Stimulated activated CD4-positive, alpha-beta T cell treated with anti-CD3 and anti-CD28 coated beads, Interleukin-2, amount 100 ng/mL, for 4 hours (primary cell): ENCODE measurements around the gene VEGFC.

Experiments
- DNase-seq: peaks from one replicate; pipeline ENCODE4 v3.0.0-alpha.2; 2020; ENCODE audit warnings: low read depth

Gene VEGFC

DNA sequence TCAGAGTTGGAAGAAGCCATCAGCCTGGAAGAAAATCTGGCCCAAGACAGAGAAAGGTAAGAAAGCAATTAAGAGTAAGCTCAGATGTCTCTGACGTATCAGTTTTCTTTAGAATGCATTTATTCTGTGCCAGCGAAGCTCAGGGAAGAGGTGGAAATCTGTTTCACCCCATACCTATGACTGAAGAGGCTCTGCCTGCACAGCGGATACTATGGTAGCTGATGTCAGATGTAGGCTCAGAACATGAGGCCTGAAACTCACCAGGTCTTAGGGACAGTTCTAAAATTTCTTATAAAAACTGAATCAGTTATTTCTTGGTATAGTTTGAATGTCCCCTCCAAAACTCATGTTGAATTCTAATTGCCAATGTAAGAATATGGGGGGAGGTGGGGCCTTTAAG lies 30.9 kb downstream of the VEGFC start:
- DNase-seq: no peak

DNA sequence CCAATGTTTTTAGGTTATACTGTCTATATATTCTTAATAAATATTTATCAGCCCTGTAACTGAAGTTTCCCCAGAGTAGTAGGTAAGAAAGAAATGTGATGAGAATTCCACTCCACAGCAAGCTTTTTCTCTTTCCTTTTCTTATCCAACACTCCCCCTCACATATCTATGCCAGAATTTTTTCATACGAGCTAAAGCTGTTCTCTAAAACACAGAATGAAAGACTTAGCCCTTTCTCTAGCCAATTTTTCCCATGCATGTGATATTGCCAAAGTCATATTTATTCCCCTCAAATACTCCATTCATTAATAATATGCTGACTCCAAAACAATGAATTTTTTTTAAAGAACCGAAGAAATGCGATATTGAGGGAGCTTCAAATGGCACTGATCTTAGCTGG lies 32.3 kb downstream of the VEGFC start:
- no peak for DNase-seq

DNA sequence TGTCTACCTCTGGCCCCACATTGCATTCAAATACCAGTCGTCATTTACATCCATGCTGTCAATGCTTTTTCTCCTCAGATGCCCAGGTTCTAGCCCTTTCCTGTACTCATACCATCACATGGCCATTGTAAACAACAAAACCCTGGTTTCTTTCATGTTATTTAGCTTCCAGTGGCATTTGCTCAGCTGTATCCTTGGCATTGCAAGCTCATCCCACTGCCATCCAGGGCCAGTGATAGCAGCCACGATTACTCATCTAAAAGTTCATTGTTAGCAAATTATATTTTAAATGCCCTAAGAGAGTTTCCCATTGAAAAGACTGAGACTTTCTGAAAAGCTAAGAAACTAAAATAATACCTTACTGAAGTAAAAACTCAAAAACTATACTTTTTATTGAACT lies 34.0 kb downstream of the VEGFC start:
- no peak for DNase-seq

DNA sequence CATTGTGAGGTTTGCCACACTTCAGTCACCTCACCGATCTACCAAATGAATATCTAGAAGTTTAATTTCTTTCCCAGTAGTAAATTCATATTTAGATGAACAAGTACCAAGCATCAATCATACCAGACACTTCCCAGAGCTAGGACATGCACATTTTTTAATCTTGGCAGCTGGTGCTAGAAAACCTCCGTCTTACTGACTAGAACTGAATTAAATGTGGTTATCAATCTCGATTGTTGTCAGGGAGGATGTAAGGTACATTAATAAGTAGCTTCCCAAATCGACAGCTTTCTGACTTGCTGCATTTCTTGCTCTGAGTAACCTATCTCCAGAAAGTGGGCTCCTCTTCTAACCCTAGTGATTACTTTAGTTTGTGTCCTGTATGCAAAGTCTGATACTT lies 34.4 kb downstream of the VEGFC start:
- no peak for DNase-seq

DNA sequence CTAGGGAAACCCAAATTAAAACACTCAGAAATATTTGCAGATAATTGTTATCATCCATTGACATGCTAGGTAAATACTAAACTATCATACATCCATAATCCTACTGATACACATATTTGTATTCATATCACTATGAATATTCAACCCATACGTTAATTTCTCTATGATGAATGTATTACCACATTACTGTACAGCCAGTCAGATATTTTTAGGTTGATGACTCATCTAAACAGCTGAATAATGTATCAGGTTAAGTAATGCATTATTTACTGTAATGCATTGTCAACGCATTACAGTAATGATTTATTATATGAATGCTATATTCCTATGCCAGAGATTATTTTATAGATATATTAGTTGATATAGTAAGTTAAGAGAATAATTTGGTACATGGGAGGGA lies 37.1 kb downstream of the VEGFC start:
- no peak for DNase-seq

DNA sequence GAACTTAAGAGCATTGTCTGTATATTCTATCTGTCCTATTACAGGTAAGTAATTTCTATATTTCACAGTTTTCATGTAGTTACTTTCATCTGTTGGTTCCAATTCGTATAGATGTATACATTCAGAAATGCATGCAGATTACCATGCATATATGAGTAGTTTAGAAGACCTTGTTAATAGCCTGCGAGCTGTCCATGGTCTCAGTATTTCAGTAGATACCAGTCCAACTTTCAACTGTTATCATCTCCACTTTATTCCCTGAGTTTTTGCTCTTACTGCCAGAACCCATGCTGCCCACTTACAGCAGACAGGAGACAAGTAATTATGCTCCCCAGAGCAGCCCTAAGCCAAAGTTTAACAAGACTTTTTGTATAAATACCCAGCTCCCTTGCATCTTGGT lies 37.7 kb downstream of the VEGFC start:
- DNase-seq: no peak

DNA sequence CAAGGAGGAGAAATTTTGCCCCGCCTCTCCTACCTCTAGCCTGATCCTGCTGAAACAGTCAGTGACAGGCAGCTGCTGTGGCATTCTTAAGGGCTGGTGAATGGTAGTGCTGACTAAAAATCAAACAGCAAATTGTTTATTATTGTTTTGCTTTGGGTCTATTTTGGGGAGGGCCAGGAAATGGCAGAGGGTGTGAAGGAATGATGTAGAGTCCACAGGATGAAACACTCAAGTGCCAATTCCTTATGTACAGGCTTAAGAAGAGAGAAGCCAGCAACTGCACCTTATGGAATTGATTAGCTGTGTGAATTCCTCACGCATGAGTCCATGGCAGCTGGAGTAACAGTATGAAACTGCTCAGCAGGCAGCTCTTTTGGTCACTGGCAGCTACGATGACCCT lies 39.7 kb downstream of the VEGFC start:
- DNase-seq: no peak

DNA sequence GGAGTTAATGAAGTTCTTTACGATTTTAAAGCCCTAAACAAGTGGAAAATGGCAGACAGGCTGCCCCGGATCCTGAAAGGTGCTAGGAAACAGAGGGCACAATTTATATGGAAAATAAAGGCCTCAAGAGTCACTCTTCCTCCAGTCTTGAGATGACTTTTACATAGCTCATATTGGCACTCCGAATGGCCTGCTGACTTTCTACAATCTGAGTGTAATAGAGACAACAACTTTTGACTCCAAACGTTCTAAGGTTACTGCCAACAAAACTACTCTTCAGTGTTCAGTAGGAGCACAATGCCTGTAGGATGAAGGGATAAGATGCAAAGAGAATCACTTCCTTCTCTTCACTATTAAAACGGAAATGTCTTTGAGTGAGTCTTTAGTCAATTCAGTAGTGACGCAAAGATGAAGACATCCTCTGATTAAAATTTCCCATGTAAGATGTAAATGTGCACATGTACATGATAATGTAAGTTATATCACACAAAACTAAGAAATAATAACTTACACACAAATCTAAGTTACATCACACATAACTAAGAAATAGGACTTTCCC lies 40.5 kb downstream of the VEGFC start:
- no peak for DNase-seq

DNA sequence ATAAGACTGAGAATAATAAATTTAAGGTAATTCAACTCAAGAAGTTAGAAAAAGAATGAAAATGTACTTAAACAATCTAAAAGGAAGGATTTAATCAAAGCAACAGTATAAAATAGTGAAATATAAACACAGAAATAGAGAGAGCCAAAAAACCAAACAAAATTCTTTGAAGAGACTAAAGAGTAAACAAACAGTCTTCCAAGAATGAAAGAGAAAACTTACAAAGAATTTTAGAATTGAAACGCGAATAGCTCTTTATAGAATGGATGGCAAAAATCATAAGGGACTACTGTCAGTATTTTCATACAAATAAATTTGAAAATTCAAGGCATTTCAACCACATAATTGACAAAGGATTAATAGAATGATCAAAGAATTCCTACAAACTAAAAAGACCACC lies 41.7 kb downstream of the VEGFC start:
- no peak for DNase-seq

DNA sequence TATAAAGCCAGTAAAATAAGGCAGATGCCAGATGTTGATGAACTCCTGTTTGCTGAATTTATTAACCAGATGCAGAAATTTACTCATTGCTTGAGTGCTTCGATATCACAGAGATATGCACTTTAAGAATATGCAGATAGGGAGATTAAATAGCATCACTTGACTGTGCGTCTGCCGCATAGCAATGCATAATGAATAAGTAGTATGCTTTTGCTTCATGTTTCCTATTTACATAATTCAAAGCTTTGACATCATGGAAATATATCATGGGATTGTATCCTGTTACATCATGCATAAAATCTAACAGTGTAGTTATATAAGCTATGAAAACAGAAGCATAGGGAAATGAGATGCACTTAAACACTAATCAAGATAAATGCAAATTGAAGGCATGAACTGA lies 45.9 kb downstream of the VEGFC start:
- DNase-seq: no peak

DNA sequence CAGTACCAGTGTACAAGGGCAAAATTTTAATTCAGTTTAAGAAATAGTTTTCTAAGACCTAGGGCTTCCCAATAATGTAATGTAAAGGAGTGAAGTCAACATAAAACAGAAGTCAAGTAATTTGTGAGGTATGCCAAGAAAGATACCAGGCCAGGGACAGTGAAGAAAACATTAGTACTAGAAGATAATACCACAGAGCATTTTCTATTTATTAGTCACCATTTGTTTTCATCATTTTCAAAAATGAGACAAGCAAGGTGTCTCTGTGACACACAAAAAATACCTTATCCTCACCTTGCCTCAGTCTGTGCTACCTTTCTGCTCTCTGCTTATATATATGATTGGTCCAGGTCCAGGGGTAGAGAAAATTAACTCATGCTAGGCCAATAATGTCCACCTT lies 46.8 kb downstream of the VEGFC start:
- DNase-seq: no peak

DNA sequence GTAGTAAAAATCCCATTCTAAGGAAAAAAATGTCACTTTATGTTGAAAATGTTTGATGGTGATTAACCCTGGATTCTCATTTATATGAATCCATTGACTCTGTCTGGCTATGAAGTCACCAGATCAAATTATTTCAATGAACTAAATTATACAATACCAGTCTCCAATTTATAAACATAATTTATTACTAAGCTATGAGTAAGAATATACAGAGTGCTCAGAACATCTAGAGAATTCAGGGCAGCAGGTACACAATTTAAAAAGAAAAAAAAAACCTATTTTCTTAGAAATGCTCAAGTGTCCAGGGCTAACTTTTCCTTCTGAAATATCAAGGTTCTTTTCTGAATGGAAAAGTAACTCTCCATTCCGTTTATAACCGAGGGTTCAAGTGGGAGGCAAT lies 48.6 kb downstream of the VEGFC start:
- DNase-seq: no peak

DNA sequence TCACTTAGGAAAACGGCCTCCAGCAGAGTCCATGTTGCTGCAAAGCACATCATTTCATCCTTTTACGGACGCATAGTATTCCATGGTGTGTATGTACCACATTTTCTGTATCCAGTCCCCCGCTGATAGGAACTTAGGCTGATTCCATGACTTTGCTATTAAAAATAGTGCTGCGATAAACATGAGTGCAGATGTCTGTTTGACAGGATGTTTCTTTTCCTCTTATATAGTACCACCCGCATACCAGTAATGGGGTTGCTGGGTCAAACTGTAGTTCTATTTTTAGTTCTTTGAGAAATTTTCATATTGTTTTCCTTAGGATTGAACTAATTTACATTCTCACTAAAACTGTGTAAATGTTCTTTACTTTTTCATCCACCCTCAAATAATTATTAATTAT lies 50.5 kb downstream of the VEGFC start:
- DNase-seq: no peak

DNA sequence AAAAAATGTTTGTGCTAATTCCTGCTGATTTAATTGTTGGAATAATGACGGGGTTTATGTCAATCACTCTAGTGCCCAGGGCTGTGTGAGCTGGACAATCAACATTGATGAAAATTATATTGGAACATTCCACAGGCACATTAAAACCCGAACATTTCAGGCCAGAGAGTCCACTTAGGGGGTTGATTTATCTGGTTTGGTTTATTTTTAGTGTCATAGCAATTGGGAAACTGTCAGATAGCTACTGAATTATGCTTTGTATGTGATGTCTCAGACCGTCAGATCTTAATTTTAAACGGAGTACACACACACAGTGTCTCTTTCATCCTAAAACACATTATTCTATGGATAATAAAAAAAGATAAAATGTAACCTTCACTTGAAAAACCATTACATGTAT lies 51.5 kb downstream of the VEGFC start:
- DNase-seq: no peak

DNA sequence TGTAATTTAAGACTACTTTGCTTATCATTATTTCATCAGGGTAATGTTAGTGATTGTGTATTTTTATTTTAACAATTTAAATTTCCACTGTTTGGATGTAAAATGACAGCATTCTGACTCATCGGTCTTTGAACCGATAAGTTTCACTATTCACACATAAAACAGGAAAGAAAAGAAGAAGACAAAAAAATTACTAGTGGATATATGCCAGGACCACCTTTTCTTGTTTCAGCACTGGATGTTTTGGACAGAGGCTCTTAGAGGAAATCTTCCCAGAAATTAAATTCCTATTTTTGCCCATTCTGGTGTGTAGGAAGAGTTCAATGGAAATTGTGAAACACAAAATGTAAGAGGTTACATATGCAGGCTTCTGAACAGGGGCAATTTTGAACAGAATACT lies 57.4 kb downstream of the VEGFC start:
- DNase-seq: no peak

DNA sequence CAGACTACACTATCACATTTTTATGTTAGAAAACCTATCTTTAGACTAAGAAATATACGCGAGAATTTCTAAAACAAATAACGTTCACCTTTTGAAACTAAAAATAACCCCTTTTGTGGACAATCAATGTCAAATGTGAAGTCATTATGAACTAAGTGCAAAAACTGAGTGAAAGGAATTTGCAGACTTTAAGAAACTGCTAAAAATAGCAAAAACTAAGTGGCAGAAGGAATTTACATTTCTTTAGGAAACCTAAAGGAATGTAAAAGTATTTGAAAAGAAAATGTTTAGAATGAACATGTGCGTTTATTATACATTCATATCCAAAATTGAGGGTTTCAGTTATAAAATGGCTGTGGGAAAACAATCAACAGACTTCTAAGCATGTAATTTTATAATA lies 58.3 kb downstream of the VEGFC start:
- no peak for DNase-seq

DNA sequence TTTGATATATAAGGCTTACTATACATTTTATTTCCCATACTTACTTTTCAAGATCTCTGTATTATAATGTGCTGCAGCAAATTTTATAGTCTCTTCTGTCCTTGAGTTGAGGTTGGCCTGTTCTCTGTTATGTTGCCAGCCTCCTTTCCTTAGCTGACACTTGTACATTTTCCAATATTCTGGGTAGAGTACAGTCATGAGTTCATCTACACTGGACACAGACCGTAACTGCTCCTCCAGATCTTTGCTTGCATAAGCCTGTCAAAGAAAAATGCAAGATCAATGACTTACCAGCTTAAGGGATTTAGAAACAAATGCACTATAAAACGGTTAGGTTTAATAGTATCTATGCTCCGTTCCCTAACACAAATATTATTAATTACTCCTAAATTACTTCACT lies 63.2 kb downstream of the VEGFC start:
- DNase-seq: no peak

DNA sequence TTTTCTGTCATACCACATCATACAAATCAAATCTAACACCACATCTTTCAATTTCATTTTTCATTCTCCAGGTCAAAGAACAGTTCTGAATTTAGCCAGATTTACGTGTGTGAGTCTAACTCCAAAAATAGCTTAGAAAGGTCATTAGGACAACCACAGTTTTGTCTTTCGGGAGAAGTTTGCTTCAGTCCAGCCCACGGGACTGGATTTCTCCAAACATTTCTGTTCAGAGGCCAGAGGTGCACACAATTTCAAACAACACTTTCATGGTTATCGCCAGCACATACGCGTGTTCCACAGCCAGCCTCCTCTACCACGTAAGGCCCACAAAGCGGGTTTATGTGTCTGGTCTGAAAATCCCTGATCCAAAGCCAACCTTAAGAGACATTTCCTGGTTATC lies 65.9 kb downstream of the VEGFC start:
- no peak for DNase-seq

DNA sequence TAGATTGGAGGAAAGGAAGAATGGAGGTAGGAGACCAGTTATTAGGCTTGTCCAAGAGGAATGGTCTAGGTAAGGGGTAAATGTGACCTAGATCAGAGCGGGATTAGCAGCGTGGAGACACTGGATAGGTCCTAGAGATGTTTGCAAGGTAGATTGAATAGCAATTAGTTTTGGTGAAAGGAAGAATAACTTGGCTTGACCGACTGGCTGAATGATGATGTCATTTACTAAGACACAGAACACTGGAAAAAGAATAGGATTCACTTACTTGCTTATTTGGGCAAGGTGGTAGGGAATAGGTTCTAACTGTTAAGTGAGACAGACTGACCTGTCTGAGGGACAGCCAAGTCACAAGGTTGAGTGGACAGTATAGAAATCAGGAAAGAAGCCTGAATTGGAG lies 71.3 kb downstream of the VEGFC start:
- no peak for DNase-seq

DNA sequence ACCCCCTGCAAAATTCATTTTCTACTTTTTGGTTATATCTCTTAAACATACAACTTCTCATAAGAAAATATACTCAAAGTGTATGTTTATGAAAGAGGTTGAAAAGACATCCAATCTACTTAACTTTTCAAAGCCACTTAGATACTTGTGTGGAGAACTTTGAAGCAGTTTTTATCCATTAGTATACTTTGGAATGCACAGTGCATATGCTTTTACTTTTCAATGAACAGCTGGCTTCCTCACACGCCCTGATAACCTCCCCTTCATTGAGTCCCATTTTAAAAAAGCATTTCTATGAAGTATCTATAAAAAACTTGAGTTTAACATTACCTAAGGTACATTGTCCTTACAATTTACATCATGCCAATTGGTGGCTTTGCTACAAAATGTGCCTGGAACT lies 73.8 kb downstream of the VEGFC start:
- no peak for DNase-seq

DNA sequence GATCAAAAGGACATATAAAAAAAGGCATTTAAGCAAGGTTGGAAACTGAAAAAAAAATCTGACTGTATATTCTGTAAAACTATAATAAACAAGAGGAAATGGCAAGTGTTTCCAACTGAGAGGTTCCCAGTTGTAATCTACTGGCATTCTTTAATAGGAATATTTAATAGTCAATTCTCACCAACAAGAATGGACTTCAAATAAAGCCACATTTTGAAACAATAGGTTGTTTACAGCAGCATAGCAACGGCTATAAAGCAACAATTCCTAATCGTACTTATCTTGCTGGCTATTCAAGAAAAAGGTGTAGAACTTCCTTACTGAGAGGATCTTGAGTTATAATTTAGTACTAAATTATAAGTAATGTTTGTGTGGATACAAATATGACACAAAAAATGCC lies 75.5 kb downstream of the VEGFC start:
- no peak for DNase-seq

DNA sequence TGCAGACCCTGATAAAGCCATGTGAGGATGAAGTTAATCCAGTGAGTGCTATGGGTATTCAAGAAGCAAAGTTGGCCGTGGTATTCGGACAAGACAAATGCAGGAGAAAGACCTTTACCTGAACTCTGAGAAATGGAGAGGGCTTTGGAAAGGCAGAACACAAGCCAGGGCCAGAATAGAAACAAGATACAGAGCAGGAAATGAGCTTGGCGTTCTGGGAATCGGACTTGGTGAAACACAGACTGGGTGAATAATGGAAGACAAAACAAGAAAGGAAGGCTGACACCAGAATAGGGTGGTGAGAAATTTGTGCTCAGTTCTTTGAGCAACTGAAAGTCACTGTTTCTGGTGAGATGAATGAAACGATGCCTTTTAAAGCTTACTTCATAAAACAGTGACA lies 83.3 kb downstream of the VEGFC start:
- no peak for DNase-seq

DNA sequence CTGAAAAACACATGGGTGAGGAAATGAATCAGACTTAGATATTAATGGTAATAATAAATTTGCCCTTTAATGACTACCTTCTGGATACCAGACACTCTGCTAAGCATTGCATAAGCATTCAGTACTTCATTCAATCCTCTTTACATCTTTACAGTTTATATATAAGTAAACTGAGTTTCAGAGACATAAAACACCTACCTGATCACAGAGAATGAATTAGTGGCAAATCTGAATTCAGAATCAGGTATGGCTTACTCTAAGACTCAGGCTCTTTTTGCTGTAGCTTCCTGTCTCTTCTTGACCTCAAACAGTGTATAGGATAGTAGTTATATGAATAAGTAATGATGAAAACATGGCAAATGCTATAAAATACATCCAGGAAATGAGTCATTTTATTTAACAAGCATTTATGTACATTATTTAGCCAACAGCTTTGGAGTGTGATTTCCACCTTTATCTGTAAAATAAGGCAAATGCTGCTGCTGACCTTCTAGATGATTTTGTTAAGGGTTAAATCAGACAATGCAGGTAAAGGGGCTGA lies 83.9 kb downstream of the VEGFC start:
- no peak for DNase-seq

DNA sequence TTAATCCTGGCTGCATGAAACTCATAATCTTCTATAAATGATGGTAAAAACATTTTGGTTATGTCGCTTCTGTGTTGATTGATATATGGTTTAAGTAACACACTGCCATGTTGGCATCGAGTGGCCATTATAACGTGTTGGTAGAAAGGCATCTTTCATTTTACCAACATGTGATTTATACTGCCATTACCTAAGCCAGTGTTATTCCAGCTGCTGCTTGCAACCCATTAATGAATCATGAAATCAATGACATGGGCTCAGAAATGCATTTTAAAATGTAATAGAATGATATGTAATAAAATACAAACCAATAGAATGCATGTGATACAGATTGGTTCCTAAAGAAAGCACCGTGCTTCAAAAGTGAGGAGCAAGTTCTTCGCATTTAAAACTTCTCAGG lies 102.0 kb downstream of the VEGFC start:
- no peak for DNase-seq

DNA sequence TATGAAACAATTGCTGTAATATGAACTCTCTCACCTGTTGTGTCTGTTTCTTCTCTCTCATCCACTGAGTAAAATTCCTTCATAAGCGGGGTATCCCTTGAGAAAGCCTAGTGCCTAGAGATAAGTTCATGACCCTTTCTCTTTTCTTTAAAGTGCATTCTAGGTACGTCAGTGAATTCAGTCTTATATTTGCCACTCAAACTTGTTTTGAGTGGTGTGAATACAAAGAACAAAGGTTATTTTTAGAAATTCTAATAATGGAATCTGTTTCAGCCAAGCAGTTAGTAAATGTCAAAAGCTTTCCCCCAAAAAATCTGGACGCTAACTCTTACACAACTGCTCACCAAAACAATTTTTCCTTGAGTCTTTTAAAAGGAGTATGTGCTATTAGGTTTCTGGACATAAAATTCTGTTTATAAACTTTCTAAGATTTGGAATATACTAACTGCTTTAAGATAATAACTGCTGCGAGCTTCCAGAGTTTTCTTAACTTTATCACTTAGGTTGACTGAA lies 112.0 kb downstream of the VEGFC start:
- DNase-seq: no peak
